ENCODE measurements around the gene EFCAB12. TPM values are rescaled to one million over a fixed set of nuclear protein-coding genes. Genes with fewer than 3 reads are reported as not detected.

Gene EFCAB12
- total RNA-seq, 3 donors from 2014 or later = 0.21 to 0.65 (median 0.33) TPM

Other genes starting within 250 kb of the EFCAB12 start
- gene CNBP, start 244.7 kb downstream of the EFCAB12 start, total RNA-seq = 100 to 1,000 TPM; 606 to 623 (median 610) TPM
- gene COPG1, start 179.0 kb downstream of the EFCAB12 start, total RNA-seq = 100 to 1,000 TPM; 144 to 163 (median 151) TPM
- gene HMCES, start 149.8 kb downstream of the EFCAB12 start, total RNA-seq = 10 to 100 TPM; 62.3 to 74.9 (median 68.6) TPM
- gene MBD4, start 11.3 kb upstream of the EFCAB12 start, total RNA-seq = 10 to 100 TPM; 40.4 to 47.0 (median 45.3) TPM
- 1 to 10 TPM; 8.7 to 9.7 (median 8.9) TPM for gene IFT122, start 11.6 kb upstream of the EFCAB12 start, total RNA-seq
- gene RHO, start 100.0 kb upstream of the EFCAB12 start, total RNA-seq = not detected
- gene H1-8, start 114.5 kb upstream of the EFCAB12 start, total RNA-seq = not detected
- 1 to 10 TPM; 4.8 to 6.2 (median 6.1) TPM for gene PLXND1, start 178.0 kb upstream of the EFCAB12 start, total RNA-seq